GM20000 (cell line): ENCODE measurements around the gene POLR1B.
"Not testable (repeated sequence)": the region's sequence is repeated elsewhere in the genome, so short reads cannot be mapped to it uniquely, and the experiment has no call there.

ENCODE experiments used
- DNase-seq: peaks from one replicate; pipeline ENCODE4 v3.0.0; 2012; ENCODE audit warnings: low spot score
- TF ChIP-seq, protein P1 (sequence below): IDR thresholded peaks from 2 replicates; pipeline ENCODE4 v1.5.1; 2012; ENCODE audit warnings: mild to moderate bottlenecking, control low read depth; ENCODE audit errors: extremely low read depth, missing control alignments

Gene POLR1B

DNA sequence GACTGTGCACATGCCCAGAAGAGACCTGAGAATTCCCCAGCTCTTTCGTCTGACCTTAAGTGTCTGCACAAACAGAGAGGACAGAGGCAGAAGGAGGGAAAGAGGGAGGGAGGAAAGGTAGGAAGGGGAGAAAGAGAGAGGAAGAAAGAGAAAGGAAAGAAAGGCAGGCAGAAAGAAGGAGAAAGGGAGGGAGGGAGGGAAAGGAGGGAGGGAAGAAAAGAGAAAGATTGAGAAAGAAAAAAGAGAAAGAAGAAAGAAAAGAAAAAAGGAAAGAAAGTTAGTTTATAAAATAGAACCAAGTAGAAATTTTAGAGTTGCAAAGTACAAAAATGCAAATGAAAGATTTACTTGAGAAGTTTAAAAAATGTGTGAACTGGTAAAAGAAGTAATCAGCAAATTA, 7.4 kb upstream of the POLR1B start:
- no peak for DNase-seq
- TF ChIP-seq, protein P1, sequence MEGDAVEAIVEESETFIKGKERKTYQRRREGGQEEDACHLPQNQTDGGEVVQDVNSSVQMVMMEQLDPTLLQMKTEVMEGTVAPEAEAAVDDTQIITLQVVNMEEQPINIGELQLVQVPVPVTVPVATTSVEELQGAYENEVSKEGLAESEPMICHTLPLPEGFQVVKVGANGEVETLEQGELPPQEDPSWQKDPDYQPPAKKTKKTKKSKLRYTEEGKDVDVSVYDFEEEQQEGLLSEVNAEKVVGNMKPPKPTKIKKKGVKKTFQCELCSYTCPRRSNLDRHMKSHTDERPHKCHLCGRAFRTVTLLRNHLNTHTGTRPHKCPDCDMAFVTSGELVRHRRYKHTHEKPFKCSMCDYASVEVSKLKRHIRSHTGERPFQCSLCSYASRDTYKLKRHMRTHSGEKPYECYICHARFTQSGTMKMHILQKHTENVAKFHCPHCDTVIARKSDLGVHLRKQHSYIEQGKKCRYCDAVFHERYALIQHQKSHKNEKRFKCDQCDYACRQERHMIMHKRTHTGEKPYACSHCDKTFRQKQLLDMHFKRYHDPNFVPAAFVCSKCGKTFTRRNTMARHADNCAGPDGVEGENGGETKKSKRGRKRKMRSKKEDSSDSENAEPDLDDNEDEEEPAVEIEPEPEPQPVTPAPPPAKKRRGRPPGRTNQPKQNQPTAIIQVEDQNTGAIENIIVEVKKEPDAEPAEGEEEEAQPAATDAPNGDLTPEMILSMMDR, result no peak

DNA sequence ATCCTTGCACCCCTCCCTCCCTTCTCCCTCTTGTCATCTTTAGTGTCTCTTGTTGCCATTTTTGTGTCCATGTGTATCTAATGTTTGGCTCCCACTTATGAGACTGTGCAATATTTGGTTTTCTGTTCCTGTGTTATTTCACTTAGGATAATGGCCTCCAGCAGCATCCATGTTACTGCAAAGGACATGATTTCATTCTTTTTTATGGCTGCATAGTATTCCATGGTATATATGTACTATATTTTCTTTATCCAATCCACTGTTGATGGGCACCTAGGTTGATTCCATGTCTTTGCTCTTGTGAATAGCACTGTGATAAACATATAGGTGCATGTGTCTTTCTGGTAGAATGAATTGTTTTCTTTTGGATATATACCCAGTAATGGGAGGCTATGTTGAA, 5.6 kb upstream of the POLR1B start:
- not testable (repeated sequence) for DNase-seq

DNA sequence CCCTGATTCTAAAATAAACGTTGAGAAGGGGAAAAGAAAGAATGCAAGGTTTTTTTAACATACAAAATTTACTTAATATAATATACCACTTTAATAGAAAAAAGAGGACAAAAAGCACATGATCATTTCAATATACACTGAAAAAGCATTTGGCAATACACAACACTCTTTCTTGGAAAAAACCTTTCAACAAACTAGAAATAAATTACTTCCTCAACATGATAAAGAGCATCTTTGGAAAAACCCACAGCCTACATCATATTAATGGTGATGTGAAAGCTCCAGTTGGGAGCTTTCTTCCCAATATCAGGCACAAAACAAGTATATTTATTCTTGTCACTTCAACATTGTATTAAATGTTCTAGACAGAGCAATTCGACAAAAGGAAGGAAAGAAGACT, 3.0 kb upstream of the POLR1B start:
- TF ChIP-seq, protein P1, result no peak
- no peak for DNase-seq

DNA sequence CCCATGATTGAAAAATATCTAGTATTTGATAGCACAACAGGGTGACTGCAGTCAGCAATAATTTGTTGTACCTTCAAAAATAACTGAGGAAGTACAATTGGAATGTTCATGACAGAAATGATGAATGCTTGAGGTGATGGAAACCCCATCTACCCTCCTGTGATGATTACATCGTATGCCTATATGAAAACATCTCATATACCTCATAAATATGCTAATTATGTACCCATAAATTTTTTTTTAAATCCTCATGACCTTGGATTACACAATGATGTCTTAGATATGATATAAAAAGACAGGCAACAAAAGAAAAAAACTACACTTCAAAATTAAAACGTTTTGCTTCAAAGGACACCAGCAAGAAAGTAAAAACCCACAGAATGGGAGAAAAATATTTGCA, 1.4 kb upstream of the POLR1B start:
- TF ChIP-seq, protein P1, result no peak
- no peak for DNase-seq

DNA sequence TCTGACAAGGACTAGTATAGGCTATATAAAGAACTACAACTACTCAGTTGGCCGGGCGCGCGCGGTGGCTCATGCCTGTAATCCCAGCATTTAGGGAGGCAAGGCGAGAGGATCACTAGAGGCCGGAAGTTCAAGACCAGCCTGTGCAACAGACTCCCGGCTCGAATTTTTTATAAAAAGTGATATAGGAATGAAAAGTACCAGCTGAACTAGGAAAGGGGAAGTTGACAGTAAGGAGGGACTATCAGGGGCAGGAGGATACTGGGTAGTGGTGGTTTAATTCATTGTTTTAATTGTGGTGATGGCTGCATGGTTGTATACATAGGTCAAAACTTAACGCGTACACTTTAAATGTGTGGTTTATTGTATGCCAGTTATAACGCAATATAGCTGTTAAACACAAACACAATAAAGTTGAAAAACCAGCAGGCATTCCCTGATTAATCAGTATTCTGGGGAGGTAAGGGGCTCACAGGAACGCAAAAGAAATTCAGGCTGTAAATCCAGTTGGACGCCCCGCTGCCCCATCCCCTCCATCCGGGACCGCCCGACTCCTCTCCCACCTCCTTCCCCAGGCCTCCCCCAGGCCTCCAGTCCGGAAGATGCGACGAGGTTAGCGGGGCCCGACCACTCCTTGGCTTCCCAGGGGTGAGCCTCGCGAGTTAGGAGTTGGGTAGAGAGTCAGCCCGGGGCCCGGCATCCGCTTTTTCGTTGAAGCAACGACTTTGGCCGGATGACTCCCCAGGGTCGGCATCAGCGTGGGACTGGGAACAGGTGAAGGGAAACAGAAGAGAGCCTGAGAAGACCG, 746 bp upstream of the POLR1B start:
- DNase-seq, result peak; percentile 73
- TF ChIP-seq, protein P1, result no peak

DNA sequence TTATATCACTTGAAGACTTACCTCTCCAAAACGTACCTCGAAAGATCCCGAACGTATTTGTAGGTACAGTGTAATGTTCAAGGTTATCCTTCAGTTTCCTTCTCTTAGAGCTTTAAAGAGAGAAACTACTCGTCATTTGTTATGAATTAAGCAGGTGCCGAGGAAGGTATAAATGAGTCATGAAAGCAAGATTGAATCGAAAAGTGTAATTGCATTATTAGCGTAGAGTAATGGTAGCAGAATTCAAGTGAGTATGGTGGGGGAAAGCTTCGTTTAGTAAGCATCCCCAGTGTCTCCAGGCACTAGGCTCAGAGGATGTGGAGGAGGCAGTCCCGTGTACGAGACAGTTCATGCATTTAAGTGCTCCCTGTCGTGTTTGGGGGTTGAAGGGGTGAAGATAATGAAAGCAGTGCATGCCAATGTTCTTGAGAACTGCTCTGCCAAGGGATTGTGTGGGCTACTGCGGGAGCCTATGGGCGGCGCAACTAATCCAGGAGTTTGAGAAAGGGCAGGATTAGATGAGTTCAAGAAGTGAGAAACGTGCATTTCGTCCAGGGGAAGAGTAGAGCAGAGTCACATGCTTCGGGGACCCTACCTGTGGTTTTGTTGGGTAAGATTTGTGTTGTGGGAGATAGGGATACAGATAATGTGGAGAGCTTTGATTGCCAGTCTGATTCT, 858 bp downstream of the POLR1B start:
- TF ChIP-seq, protein P1, result no peak
- peak; percentile 19 for DNase-seq

DNA sequence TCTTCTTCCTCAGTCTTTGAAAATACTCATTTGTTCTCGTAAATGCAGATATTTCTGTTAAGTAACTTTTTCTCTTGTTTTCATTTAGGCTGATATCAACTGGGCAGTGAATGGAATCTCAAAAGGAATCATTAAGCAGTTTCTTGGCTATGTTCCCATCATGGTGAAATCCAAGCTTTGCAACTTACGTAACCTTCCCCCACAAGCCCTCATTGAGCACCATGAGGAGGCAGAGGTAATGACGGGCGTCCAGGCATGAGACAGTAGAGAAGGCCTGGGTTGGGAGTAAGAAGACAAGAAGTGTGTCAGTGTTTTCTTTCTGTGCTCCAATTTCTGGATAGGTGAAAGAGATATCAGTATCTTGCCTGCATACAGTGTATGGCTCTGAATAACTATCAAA, 5.1 kb downstream of the POLR1B start:
- TF ChIP-seq, protein P1, result no peak
- DNase-seq, result no peak

DNA sequence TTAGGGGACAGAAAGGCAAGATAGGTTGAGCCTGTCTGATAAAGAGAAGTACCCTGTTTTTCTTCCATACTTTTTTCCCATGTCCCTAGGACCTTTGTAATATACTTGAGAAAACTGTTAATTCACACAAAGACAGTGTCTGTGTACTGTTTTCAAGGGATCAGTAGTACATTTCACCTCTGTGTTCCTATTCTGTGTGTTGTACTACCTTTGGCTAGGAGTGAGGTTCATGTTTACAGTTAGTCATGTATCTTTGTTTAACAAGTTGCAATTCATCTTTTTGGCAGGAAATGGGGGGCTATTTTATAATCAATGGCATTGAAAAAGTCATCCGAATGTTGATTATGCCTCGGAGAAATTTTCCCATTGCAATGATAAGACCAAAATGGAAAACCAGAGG, 6.7 kb downstream of the POLR1B start:
- TF ChIP-seq, protein P1, result no peak

More for the DNA sequence above, 6.7 kb downstream of the POLR1B start:
- DNase-seq, result no peak
